IPS-15b (cell line): ENCODE measurements around the gene NSD1.
A peak's percentile ranks its signal among the peaks of the same experiment; 100 is the strongest.

Experiments
- H3K27me3 ChIP-seq: one replicate; pipeline ENCODE4 v1.6.1; 2013; ENCODE audit warnings: low read length; ENCODE audit not compliant: control insufficient read depth, insufficient read depth
- H3K36me3 ChIP-seq: one replicate; pipeline ENCODE4 v1.6.1; 2013; ENCODE audit warnings: low read length; ENCODE audit not compliant: control insufficient read depth, insufficient read depth
- H3K4me1 ChIP-seq: one replicate; pipeline ENCODE4 v1.6.1; 2013; ENCODE audit warnings: mild to moderate bottlenecking, low read length; ENCODE audit not compliant: control insufficient read depth, insufficient read depth
- H3K4me3 ChIP-seq: one replicate; pipeline ENCODE4 v1.5.1; 2013; ENCODE audit warnings: low read depth, low read length
- H3K9ac ChIP-seq: one replicate; pipeline ENCODE4 v1.6.1; 2013; ENCODE audit warnings: low read depth, mild to moderate bottlenecking, low read length
- H3K9me3 ChIP-seq: one replicate; pipeline ENCODE4 v1.6.1; 2013; ENCODE audit warnings: mild to moderate bottlenecking, low read length; ENCODE audit not compliant: control insufficient read depth, insufficient read depth

NSD1 gene, protein sequence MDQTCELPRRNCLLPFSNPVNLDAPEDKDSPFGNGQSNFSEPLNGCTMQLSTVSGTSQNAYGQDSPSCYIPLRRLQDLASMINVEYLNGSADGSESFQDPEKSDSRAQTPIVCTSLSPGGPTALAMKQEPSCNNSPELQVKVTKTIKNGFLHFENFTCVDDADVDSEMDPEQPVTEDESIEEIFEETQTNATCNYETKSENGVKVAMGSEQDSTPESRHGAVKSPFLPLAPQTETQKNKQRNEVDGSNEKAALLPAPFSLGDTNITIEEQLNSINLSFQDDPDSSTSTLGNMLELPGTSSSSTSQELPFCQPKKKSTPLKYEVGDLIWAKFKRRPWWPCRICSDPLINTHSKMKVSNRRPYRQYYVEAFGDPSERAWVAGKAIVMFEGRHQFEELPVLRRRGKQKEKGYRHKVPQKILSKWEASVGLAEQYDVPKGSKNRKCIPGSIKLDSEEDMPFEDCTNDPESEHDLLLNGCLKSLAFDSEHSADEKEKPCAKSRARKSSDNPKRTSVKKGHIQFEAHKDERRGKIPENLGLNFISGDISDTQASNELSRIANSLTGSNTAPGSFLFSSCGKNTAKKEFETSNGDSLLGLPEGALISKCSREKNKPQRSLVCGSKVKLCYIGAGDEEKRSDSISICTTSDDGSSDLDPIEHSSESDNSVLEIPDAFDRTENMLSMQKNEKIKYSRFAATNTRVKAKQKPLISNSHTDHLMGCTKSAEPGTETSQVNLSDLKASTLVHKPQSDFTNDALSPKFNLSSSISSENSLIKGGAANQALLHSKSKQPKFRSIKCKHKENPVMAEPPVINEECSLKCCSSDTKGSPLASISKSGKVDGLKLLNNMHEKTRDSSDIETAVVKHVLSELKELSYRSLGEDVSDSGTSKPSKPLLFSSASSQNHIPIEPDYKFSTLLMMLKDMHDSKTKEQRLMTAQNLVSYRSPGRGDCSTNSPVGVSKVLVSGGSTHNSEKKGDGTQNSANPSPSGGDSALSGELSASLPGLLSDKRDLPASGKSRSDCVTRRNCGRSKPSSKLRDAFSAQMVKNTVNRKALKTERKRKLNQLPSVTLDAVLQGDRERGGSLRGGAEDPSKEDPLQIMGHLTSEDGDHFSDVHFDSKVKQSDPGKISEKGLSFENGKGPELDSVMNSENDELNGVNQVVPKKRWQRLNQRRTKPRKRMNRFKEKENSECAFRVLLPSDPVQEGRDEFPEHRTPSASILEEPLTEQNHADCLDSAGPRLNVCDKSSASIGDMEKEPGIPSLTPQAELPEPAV (N-terminal part only)

DNA sequence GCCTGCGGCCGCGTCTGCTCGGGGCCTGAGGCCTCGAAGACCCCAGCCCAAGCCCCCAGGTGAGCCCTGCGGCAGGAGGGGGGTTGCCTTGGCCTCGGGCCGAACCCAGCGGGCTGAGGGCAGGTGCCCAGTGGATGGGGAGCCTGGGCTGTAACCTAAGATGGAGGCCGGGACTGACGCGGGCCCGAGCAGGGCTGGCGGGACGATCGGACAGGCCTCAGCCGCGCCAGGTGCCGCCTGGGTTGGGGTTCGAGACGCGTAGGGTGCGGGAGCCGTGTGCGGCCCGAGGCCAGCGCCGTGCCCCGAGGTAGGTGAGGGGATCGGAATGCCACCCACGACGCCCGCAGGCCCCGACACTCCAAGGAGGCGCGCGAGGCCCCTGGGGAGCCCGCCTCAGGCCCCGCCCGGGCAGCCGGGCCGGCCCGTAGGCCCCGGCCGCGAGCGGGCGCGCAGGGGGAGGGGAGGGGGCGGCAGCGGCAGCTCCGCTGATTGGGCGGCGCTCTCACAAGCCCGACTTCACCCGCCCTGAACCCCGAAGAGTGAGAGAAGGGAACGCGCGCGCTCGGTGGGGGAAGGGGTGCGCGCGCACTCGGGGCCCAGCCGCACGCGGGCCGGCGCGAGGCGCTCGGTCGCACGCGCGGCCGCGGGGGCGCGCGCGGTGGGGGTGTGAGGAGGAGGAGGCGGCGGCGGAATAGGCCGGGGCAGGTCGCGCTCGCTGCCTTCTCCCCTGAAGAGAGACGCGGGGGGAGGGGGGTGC lies at the start of gene NSD1:
NSD1 (plus strand) TSS at position 678 of the 757 bp plus-strand sequence. CDS start 1,331 bp downstream, outside the sequence.
- Histone ChIP-seq H3K9ac (peak within 1 kb of the TSS; percentile 98), H3K4me3 (peak within 1 kb of the TSS; percentile 82)

DNA sequence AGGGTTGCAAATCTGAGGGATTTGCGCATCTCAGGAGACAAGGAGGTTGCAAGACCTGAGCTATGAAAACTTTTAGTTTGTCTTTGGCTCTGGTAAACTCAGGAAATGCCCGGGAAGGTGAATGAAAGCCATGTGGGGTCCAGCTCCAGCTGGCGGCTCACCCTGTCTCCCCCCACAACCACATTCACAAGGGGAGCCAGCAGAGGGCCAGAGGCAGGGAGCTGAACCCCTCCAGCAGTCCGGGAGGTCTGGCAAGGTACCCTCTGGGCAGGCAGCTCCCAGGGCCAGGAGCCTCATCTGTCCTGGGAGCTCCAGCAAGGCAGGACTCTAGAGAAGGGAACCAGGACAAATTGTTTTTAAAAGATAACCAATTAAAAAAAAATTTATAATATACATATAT lies 49.4 kb upstream of the NSD1 start:
- H3K36me3 ChIP-seq: no peaks in the 10 kb centered on the region
- H3K27me3 ChIP-seq: no peaks in the 10 kb centered on the region
- H3K4me1 ChIP-seq: peaks cover 4% of the 10 kb centered on the region
- H3K4me3 ChIP-seq: no peak overlapping the region
- H3K9ac ChIP-seq: no peak overlapping the region
- no peaks in the 10 kb centered on the region for H3K9me3 ChIP-seq

More for the DNA sequence above, at the start of gene NSD1:
- Histone ChIP-seq H3K36me3 (peaks cover 17% of the 10 kb centered on the region), H3K9me3 (no peaks in the 10 kb centered on the region), H3K27me3 (peaks cover 3% of the 10 kb centered on the region), H3K4me1 (peaks cover 24% of the 10 kb centered on the region)

DNA sequence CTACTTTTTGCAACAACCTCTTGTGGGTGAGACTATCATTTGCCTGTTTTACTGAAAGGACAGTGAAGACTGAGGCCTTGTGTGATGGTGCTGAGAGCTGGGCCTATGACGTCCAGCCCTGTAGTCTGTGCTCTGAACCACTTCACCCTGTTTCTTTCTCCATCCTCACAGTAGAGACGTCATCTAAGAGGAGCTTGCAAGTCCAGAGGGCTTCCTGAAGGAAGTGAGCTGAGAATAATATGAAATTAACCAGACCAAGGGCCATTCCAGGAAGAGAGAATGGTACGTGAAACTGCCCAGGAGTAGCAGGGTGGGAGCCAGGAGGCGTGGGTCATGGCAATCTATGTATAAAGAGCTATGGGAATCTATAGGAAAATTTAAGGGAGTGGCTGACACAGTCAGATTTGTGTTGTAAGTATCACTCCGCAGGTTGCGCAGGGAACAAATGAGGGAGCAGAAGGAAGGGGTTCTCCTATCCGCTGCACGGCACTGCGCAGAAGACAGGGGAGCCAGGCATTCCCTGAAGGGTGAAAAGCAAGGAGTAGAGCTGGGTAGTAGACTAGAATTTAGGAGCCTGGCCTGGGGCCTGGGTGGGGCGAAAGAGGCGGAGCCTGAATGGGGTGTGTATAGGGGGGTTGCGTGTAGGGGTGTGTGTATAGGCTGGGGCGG lies 47.5 kb upstream of the NSD1 start:
- H3K9me3 ChIP-seq: no peaks in the 10 kb centered on the region
- H3K9ac ChIP-seq: no peak overlapping the region
- no peaks in the 10 kb centered on the region for H3K27me3 ChIP-seq
- peak overlapping the region; percentile 32 for H3K4me3 ChIP-seq
- peaks cover 12% of the 10 kb centered on the region for H3K36me3 ChIP-seq
- peaks cover 4% of the 10 kb centered on the region for H3K4me1 ChIP-seq

GRCh38 chr5:177086654-177087397 lies 46.7 kb upstream of the NSD1 start, which contains the start of gene FGFR4:
Gene FGFR4 (plus strand): TSS chr5:177086915. CDS start chr5:177089603, 2,688 bp downstream.
- H3K9me3 ChIP-seq: no peaks in the 10 kb centered on the region
- peak within 1 kb of the TSS; percentile 54 for H3K9ac ChIP-seq
- H3K4me1 ChIP-seq: peaks cover 4% of the 10 kb centered on the region
- no peaks in the 10 kb centered on the region for H3K27me3 ChIP-seq
- peak within 1 kb of the TSS; percentile 68 for H3K4me3 ChIP-seq
- peaks cover 19% of the 10 kb centered on the region for H3K36me3 ChIP-seq

- H3K4me3 ChIP-seq: peak overlapping the region; percentile 68
- no peaks in the 10 kb centered on the region for H3K27me3 ChIP-seq
- H3K9ac ChIP-seq: peak overlapping the region; percentile 54
- peaks cover 4% of the 10 kb centered on the region for H3K4me1 ChIP-seq
- H3K9me3 ChIP-seq: no peaks in the 10 kb centered on the region
- H3K36me3 ChIP-seq: peaks cover 24% of the 10 kb centered on the region
Measured at GRCh38 chr5:177087398-177088005, 46.1 kb upstream of the NSD1 start.

GRCh38 chr5:177089127-177089526 lies 44.4 kb upstream of the NSD1 start:
- no peaks in the 10 kb centered on the region for H3K27me3 ChIP-seq
- H3K9me3 ChIP-seq: no peaks in the 10 kb centered on the region
- no peak overlapping the region for H3K9ac ChIP-seq
- H3K4me1 ChIP-seq: peaks cover 4% of the 10 kb centered on the region
- H3K4me3 ChIP-seq: no peak overlapping the region
- H3K36me3 ChIP-seq: peaks cover 38% of the 10 kb centered on the region

DNA sequence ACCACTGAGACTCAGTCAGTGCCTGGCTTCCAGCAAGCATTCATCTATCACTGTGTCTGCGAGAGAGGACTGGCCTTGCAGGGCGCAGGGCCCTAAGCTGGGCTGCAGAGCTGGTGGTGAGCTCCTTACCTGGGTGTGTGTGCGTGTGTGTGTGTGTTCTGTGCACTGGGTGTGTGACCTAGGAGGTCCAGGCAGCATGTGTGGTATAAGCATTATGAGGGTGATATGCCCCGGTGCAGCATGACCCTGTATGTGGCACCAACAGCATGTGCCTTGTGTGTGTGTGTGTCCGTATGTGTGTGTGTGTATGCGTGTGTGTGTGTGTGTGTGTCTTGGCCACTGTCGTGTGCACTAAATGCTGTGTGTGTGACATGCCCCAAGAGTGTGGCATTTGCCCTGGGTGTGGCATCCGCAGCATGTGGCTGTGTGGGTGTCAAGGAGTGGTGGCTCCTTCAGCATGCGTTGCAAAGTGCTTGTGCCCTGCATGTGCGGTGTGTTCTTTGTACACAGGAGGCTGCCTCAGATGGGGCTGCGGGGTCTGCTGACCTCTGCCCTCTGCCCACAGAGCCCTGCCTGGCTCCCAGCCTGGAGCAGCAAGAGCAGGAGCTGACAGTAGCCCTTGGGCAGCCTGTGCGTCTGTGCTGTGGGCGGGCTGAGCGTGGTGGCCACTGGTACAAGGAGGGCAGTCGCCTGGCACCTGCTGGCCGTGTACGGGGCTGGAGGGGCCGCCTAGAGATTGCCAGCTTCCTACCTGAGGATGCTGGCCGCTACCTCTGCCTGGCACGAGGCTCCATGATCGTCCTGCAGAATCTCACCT lies 43.5 kb upstream of the NSD1 start:
- Histone ChIP-seq H3K9me3 (no peaks in the 10 kb centered on the region), H3K4me3 (no peak overlapping the region), H3K9ac (no peak overlapping the region), H3K4me1 (peaks cover 4% of the 10 kb centered on the region), H3K27me3 (no peaks in the 10 kb centered on the region), H3K36me3 (peaks cover 45% of the 10 kb centered on the region)

- Histone ChIP-seq H3K9ac (no peak overlapping the region), H3K27me3 (no peaks in the 10 kb centered on the region), H3K36me3 (peaks cover 53% of the 10 kb centered on the region), H3K4me3 (no peak overlapping the region), H3K4me1 (peaks cover 4% of the 10 kb centered on the region), H3K9me3 (no peaks in the 10 kb centered on the region)
Measured at GRCh38 chr5:177090813-177091212, 42.8 kb upstream of the NSD1 start.

- Histone ChIP-seq H3K9ac (no peak overlapping the region), H3K4me3 (no peak overlapping the region), H3K9me3 (no peaks in the 10 kb centered on the region), H3K36me3 (peaks cover 57% of the 10 kb centered on the region), H3K4me1 (peaks cover 1% of the 10 kb centered on the region), H3K27me3 (no peaks in the 10 kb centered on the region)
Measured at GRCh38 chr5:177091232-177091631, 42.3 kb upstream of the NSD1 start.
